Dedifferentiated amniotic fluid mesenchymal stem cell (primary cell): ENCODE data around the gene MTF1.

Experiments
- DNase-seq: peaks from one replicate; pipeline ENCODE4 v3.0.0-alpha.2; 2016; ENCODE audit errors: extremely low spot score

The MTF1 gene

GRCh38 chr1:37831109-37831508, 28.3 kb downstream of the MTF1 start:
- DNase-seq, result no peak

GRCh38 chr1:37828410-37829074, 30.9 kb downstream of the MTF1 start:
- no peak for DNase-seq

- no peak for DNase-seq
Observed at GRCh38 chr1:37825506-37825905, 33.9 kb downstream of the MTF1 start.

GRCh38 chr1:37824001-37824400, 35.4 kb downstream of the MTF1 start:
- no peak for DNase-seq

- no peak for DNase-seq
Observed at GRCh38 chr1:37822906-37823815, 36.2 kb downstream of the MTF1 start.

GRCh38 chr1:37821481-37821880, 37.9 kb downstream of the MTF1 start:
- DNase-seq, result no peak

- DNase-seq, result no peak
Observed at GRCh38 chr1:37817481-37817880, 41.9 kb downstream of the MTF1 start.

GRCh38 chr1:37814252-37814651, 45.1 kb downstream of the MTF1 start:
- no peak for DNase-seq

- DNase-seq, result no peak
Observed at GRCh38 chr1:37813529-37814145, 45.8 kb downstream of the MTF1 start.

GRCh38 chr1:37811027-37811655, 48.3 kb downstream of the MTF1 start:
- DNase-seq, result peak; percentile 70

GRCh38 chr1:37809942-37810341, 49.5 kb downstream of the MTF1 start:
- DNase-seq, result no peak

- peak; percentile 67 for DNase-seq
Observed at GRCh38 chr1:37808369-37809319, 50.7 kb downstream of the MTF1 start.

- peak; percentile 91 for DNase-seq
Observed at GRCh38 chr1:37807555-37808368, 51.6 kb downstream of the MTF1 start, which contains the start of the genes C1orf122 and YRDC. TSS of gene C1orf122 (plus strand) at chr1:37807790. CDS start at chr1:37808405, 615 bp downstream. TSS of gene YRDC (minus strand) at chr1:37808208. CDS start at chr1:37808180, 28 bp downstream.

- DNase-seq, result no peak
Observed at GRCh38 chr1:37807220-37807554, 52.2 kb downstream of the MTF1 start.

- DNase-seq, result no peak
Observed at GRCh38 chr1:37802439-37802838, 57.0 kb downstream of the MTF1 start.

GRCh38 chr1:37797750-37798345, 61.5 kb downstream of the MTF1 start:
- DNase-seq, result peak; percentile 31

- no peak for DNase-seq
Observed at GRCh38 chr1:37795340-37796125, 63.9 kb downstream of the MTF1 start.

GRCh38 chr1:37794372-37795339, 64.7 kb downstream of the MTF1 start:
- no peak for DNase-seq
